Common myeloid progenitor, CD34-positive (primary cell): ENCODE measurements around the gene NPLOC4.

Experiments
- CTCF ChIA-PET: fragments of 350-600 bp; sonication (Branson Sonifier 250); formaldehyde crosslinking; loops from one replicate; lab custom pipeline; 2021; ENCODE audit warnings: antibody characterized with exemption; lab: Charles Lee
- POLR2A ChIA-PET: fragments of 350-600 bp; sonication (Branson Sonifier 250); formaldehyde crosslinking; loops from one replicate; lab custom pipeline; 2021; ENCODE audit warnings: antibody characterized with exemption; lab: Charles Lee
- DNase-seq, 3 donors: peaks; one replicate each; pipeline versions ENCODE4 v3.0.0 to v3.0.0-alpha.2; 2013
- H3K27ac ChIP-seq, 2 experiments: 1 replicate in 1 of 2; 2 replicates in 1 of 2; pipeline ENCODE4 v1.7.0; 2013; ENCODE audit warnings: inconsistent platforms in 2 of 2, low read length in 2 of 2, mild to moderate bottlenecking in 2 of 2, low read depth in 1 of 2, moderate library complexity in 1 of 2; ENCODE audit not compliant: severe bottlenecking in 2 of 2, insufficient read depth in 1 of 2, poor library complexity in 1 of 2
- H3K27me3 ChIP-seq, 5 experiments: replicated peaks in 2 of 5; 1 replicate in 3 of 5; 2 replicates in 2 of 5; pipeline versions ENCODE4 v1.6.1 to v1.7.0; 2013; ENCODE audit warnings: low read length in 4 of 5, mild to moderate bottlenecking in 2 of 5, moderate library complexity in 2 of 5, inconsistent platforms in 1 of 5; ENCODE audit not compliant: insufficient read depth in 5 of 5, control insufficient read depth in 4 of 5
- H3K36me3 ChIP-seq, 4 experiments: 1 replicate in 2 of 4; 2 replicates in 2 of 4; pipeline versions ENCODE4 v1.6.1 to v1.7.0; 2013; ENCODE audit warnings: low read length in 3 of 4, control low read depth in 1 of 4, mild to moderate bottlenecking in 1 of 4; ENCODE audit not compliant: control insufficient read depth in 4 of 4, insufficient read depth in 4 of 4
- H3K4me1 ChIP-seq, 4 experiments: 1 replicate in 3 of 4; 2 replicates in 1 of 4; pipeline versions ENCODE4 v1.6.1 to v1.7.1; 2013; ENCODE audit warnings: low read length in 3 of 4, mild to moderate bottlenecking in 3 of 4, control low read depth in 1 of 4, inconsistent platforms in 1 of 4, moderate library complexity in 1 of 4; ENCODE audit not compliant: control insufficient read depth in 4 of 4, insufficient read depth in 4 of 4; ENCODE audit errors: control extremely low read depth in 1 of 4
- H3K4me3 ChIP-seq, 7 experiments: 1 replicate in 4 of 7; 2 replicates in 3 of 7; pipeline versions ENCODE4 v1.5.1 to v1.7.0; 2013; ENCODE audit warnings: mild to moderate bottlenecking in 7 of 7, low read length in 6 of 7, moderate library complexity in 6 of 7, inconsistent platforms in 2 of 7, low read depth in 2 of 7, control low read depth in 1 of 7; ENCODE audit not compliant: insufficient read depth in 4 of 7, control insufficient read depth in 1 of 7; ENCODE audit errors: extremely low read depth in 1 of 7
- H3K9me3 ChIP-seq, 5 experiments: 1 replicate in 4 of 5; 2 replicates in 1 of 5; pipeline versions ENCODE4 v1.6.1 to v1.7.1; 2013; ENCODE audit warnings: low read length in 4 of 5, mild to moderate bottlenecking in 2 of 5, inconsistent platforms in 1 of 5, low read depth in 1 of 5, moderate library complexity in 1 of 5; ENCODE audit not compliant: control insufficient read depth in 4 of 5, insufficient read depth in 2 of 5; ENCODE audit errors: control extremely low read depth in 1 of 5
- WGBS: methylation state at CpG from one replicate; pipeline ENCODE4 v1.1.5; 2013; ENCODE audit not compliant: insufficient coverage; 5-methylcytosine and 5-hydroxymethylcytosine counted together

The NPLOC4 gene

DNA sequence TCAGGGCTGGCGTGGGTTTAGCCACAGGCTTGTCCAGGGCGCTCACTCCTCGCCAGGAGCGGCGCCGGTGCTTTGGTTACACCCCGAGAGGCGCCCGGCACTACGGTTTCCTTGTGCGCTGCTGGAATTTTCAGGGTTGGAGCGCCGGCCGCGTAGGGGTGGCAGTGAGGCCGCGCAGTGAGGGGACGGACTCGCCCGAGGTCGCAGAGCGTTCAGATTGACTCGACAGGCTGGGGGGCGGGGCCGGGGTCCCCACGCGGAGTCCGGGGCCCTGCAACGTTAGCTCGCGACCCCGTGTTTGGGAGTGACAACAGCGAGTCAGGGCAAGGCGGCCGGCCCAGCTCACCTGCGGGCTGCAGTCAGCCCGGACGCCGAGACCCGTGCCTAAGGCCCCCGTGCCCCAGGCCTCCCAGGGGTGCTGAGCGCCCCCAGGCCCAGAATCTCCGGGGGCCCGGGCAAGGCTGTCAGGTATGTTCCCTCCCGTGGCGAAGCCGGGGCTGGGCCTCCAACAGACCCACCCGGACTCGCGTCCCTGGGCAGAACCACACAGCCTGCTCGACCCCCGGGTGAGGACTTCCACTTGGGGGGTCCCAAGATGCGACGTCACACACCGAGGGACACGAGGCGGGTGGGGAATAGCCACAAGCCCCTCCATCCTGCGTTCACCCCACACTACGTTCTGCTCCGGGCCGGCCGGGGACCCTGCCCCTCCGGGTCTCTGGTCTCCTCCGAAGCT, 123.0 kb downstream of the NPLOC4 start:
- Histone ChIP-seq H3K4me1 (peaks cover 4 to 68% (median 62%) of the 10 kb centered on the region in 4 experiments), H3K4me3 (peak overlapping the region; percentile 39 to 91 (median 66)), H3K27me3 (peaks cover 0 to 6% (median 0%) of the 10 kb centered on the region in 5 experiments), H3K27ac (peak overlapping the region in 1 of 2 experiments; percentile 66), H3K9me3 (no peaks in the 10 kb centered on the region), H3K36me3 (peaks cover 0 to 32% (median 20%) of the 10 kb centered on the region in 4 experiments)
- POLR2A ChIA-PET: interaction anchor here (1.0 to 2.8 kb wide), 6 partner anchors 10 to 119 kb away, joined by 3 to 10 read pairs (median 4); partner anchors contain the start of gene BAHCC1
- under 1% methylated on average over 57 of the region's 64 CpGs for WGBS
- CTCF ChIA-PET: no interaction called here
- DNase-seq: peak in 1 of 3 donors; percentile 56

GRCh38 chr17:81513372-81513752, 123.5 kb downstream of the NPLOC4 start:
- 0% methylated on average over 15 of the region's 23 CpGs for WGBS
- Histone ChIP-seq H3K36me3 (peaks cover 0 to 36% (median 25%) of the 10 kb centered on the region in 4 experiments), H3K9me3 (no peaks in the 10 kb centered on the region), H3K27ac (peak overlapping the region in 1 of 2 experiments; percentile 66), H3K4me3 (peak overlapping the region; percentile 39 to 91 (median 66)), H3K27me3 (peaks cover 0 to under 1% (median 0%) of the 10 kb centered on the region in 5 experiments), H3K4me1 (peaks cover 4 to 67% (median 58%) of the 10 kb centered on the region in 4 experiments)
- CTCF ChIA-PET: no interaction called here
- DNase-seq: peak in 2 of 3 donors; percentile 79 to 84
- POLR2A ChIA-PET: interaction anchor here (0.7 to 2.8 kb wide), 7 partner anchors 10 to 119 kb away, joined by 3 to 10 read pairs (median 3); partner anchors contain the start of gene BAHCC1

DNA sequence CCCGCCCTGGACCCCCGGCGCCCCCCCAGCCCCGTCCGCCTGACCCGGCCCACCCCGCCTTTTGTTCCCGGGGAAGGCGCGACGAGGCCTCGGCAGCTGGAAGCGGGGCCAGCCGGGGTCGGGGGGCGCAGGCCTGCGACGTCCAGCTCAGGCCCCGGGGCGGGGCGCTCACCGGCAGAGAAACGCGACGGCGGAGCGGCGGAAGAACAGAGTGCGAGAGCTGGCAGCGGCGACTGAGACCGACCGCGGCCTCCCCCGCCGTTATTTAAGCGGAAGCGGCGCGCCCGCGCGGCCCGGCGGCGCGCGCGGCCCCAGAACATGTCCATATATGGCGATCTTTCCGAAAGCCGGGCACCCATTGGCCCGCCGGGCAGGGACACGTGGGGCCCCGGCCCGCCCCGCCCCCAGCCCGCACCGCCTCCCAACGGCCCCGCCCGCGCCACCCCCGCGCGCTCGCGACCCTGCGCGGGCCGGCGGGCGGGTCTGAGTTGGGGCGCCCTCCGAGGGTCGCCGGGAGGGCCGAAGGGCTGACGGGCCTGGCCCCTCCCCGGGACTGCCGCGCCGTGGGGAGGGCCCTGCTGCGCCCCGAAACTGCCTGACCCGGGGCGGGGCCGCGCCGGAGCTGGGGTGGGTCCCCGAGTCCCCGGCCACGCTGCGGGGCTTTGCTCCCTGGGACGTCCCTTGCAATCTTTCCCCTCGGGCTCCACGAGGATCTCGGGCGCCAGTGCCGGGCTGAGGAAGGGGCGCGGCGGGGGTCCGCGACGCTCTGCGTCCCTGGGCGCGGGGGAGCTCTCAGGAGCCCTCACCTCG, 124.1 kb downstream of the NPLOC4 start, which contains the start of gene ACTG1:
ACTG1 (minus strand) TSS at position 238 of the 810 bp plus-strand sequence. CDS start 445 bp downstream, outside the sequence.
- ChIA-PET POLR2A (interaction anchor here (0.7 to 2.8 kb wide), 6 partner anchors 14 to 118 kb away, joined by 3 to 10 read pairs (median 4); partner anchors contain the start of gene BAHCC1), CTCF (interaction anchor here (0.6 to 2.0 kb wide), 3 partner anchors 11 to 142 kb away, joined by 3 to 6 read pairs (median 5); no protein-coding TSS in a partner anchor)
- Histone ChIP-seq H3K27ac (peak within 1 kb of the TSS; percentile 40 to 79), H3K4me1 (peaks cover 4 to 62% (median 58%) of the 10 kb centered on the region in 4 experiments), H3K9me3 (no peaks in the 10 kb centered on the region), H3K36me3 (peaks cover 0 to 36% (median 25%) of the 10 kb centered on the region in 4 experiments), H3K27me3 (no peaks in the 10 kb centered on the region), H3K4me3 (peak within 1 kb of the TSS; percentile 67 to 94 (median 90))
- under 1% methylated on average over 95 of the region's 111 CpGs for WGBS
- DNase-seq: peak; percentile 88 to 95 (median 94)

DNA sequence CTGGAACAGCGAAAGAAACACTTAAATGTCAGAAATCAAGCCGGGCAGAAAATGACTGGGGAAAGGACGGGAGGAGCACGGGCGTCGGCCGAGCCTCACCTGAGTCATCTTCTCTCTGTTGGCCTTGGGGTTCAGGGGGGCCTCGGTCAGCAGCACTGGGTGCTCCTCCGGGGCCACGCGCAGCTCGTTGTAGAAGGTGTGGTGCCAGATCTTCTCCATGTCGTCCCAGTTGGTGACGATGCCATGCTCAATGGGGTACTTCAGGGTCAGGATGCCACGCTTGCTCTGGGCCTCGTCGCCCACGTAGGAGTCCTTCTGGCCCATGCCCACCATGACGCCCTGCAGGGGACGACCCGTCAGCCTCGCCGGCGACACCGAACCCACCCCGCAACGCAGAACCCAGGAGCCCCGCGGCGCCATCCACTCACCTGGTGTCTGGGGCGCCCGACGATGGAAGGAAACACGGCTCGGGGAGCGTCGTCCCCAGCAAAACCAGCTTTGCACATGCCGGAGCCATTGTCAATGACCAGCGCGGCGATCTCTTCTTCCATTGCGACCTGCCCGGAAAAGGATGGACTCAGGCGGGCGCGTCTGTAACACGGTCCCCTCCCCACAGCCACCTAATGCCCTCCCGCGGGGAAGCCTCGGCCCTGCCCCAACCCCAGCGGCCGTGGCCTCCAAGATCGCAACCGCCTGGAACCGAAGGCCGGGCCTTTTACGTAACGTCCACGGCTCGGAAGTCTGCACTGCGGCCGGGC, 124.9 kb downstream of the NPLOC4 start:
- Histone ChIP-seq H3K27me3 (no peaks in the 10 kb centered on the region), H3K9me3 (no peaks in the 10 kb centered on the region), H3K4me1 (peaks cover 4 to 62% (median 57%) of the 10 kb centered on the region in 4 experiments), H3K27ac (peak overlapping the region; percentile 40 to 79), H3K4me3 (peak overlapping the region; percentile 67 to 94 (median 90)), H3K36me3 (peaks cover 0 to 36% (median 25%) of the 10 kb centered on the region in 4 experiments)
- POLR2A ChIA-PET: interaction anchor here (0.6 to 2.8 kb wide), 5 partner anchors 14 to 314 kb away, joined by 3 to 10 read pairs (median 4); partner anchors contain the start of gene BAHCC1
- no peak for DNase-seq
- CTCF ChIA-PET: interaction anchor here (1.1 to 2.0 kb wide), 2 partner anchors 14 to 27 kb away, joined by 3 to 6 read pairs; no protein-coding TSS in a partner anchor
- under 1% methylated on average over 52 of the region's 62 CpGs for WGBS

DNA sequence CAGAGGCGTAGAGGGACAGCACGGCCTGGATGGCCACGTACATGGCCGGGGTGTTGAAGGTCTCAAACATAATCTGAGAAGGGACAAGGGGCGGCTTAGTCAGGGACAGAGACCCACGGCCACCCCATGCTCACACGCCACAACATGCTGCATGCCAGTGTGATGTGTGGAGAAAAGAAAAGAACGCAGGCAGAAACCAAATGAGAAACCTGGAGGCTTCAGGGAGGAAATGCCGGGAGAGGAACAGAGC, 125.4 kb downstream of the NPLOC4 start:
- Histone ChIP-seq H3K9me3 (no peaks in the 10 kb centered on the region), H3K4me3 (peak overlapping the region; percentile 67 to 94 (median 90)), H3K4me1 (peaks cover 4 to 62% (median 57%) of the 10 kb centered on the region in 4 experiments), H3K27me3 (no peaks in the 10 kb centered on the region), H3K27ac (peak overlapping the region; percentile 40 to 79), H3K36me3 (peaks cover 0 to 36% (median 25%) of the 10 kb centered on the region in 4 experiments)
- DNase-seq: no peak
- CTCF ChIA-PET: interaction anchor here (1.1 to 2.0 kb wide), 3 partner anchors 13 to 205 kb away, joined by 3 to 6 read pairs (median 3); no protein-coding TSS in a partner anchor
- WGBS: 8% methylated on average over 9 of the region's 9 CpGs
- POLR2A ChIA-PET: interaction anchor here (0.6 to 2.5 kb wide), 2 partner anchors 14 to 313 kb away, joined by 4 to 6 read pairs; no protein-coding TSS in a partner anchor
